Right hindlimb (tissue), 1 donor: Measurements from ENCODE around the gene LTA.

Experiments
- DNase-seq: peaks from one replicate; pipeline ENCODE4 v3.0.0-alpha.2; 2018

Gene LTA

DNA sequence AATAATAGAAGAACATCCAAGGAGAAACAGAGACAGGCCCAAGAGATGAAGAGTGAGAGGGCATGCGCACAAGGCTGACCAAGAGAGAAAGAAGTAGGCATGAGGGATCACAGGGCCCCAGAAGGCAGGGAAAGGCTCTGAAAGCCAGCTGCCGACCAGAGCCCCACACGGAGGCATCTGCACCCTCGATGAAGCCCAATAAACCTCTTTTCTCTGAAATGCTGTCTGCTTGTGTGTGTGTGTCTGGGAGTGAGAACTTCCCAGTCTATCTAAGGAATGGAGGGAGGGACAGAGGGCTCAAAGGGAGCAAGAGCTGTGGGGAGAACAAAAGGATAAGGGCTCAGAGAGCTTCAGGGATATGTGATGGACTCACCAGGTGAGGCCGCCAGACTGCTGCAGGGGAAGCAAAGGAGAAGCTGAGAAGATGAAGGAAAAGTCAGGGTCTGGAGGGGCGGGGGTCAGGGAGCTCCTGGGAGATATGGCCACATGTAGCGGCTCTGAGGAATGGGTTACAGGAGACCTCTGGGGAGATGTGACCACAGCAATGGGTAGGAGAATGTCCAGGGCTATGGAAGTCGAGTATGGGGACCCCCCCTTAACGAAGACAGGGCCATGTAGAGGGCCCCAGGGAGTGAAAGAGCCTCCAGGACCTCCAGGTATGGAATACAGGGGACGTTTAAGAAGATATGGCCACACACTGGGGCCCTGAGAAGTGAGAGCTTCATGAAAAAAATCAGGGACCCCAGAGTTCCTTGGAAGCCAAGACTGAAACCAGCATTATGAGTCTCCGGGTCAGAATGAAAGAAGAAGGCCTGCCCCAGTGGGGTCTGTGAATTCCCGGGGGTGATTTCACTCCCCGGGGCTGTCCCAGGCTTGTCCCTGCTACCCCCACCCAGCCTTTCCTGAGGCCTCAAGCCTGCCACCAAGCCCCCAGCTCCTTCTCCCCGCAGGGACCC is 2.3 kb downstream of the LTA start:
- no peak for DNase-seq

DNA sequence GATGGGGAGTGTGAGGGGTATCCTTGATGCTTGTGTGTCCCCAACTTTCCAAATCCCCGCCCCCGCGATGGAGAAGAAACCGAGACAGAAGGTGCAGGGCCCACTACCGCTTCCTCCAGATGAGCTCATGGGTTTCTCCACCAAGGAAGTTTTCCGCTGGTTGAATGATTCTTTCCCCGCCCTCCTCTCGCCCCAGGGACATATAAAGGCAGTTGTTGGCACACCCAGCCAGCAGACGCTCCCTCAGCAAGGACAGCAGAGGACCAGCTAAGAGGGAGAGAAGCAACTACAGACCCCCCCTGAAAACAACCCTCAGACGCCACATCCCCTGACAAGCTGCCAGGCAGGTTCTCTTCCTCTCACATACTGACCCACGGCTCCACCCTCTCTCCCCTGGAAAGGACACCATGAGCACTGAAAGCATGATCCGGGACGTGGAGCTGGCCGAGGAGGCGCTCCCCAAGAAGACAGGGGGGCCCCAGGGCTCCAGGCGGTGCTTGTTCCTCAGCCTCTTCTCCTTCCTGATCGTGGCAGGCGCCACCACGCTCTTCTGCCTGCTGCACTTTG is 3.3 kb downstream of the LTA start, which contains the start of gene TNF:
Gene TNF (plus strand): TSS at position 231 of the 567 bp plus-strand sequence. CDS start 177 bp downstream, at position 408.
- DNase-seq = no peak

DNA sequence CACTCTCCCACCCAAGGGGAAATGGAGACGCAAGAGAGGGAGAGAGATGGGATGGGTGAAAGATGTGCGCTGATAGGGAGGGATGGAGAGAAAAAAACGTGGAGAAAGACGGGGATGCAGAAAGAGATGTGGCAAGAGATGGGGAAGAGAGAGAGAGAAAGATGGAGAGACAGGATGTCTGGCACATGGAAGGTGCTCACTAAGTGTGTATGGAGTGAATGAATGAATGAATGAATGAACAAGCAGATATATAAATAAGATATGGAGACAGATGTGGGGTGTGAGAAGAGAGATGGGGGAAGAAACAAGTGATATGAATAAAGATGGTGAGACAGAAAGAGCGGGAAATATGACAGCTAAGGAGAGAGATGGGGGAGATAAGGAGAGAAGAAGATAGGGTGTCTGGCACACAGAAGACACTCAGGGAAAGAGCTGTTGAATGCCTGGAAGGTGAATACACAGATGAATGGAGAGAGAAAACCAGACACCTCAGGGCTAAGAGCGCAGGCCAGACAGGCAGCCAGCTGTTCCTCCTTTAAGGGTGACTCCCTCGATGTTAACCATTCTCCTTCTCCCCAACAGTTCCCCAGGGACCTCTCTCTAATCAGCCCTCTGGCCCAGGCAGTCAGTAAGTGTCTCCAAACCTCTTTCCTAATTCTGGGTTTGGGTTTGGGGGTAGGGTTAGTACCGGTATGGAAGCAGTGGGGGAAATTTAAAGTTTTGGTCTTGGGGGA is 4.0 kb downstream of the LTA start:
- DNase-seq = no peak

DNA sequence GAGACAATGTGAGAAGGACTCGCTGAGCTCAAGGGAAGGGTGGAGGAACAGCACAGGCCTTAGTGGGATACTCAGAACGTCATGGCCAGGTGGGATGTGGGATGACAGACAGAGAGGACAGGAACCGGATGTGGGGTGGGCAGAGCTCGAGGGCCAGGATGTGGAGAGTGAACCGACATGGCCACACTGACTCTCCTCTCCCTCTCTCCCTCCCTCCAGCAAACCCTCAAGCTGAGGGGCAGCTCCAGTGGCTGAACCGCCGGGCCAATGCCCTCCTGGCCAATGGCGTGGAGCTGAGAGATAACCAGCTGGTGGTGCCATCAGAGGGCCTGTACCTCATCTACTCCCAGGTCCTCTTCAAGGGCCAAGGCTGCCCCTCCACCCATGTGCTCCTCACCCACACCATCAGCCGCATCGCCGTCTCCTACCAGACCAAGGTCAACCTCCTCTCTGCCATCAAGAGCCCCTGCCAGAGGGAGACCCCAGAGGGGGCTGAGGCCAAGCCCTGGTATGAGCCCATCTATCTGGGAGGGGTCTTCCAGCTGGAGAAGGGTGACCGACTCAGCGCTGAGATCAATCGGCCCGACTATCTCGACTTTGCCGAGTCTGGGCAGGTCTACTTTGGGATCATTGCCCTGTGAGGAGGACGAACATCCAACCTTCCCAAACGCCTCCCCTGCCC is 4.9 kb downstream of the LTA start:
- no peak for DNase-seq

GRCh38 chr6:31577579-31577966 is 5.5 kb downstream of the LTA start:
- DNase-seq = no peak

DNA sequence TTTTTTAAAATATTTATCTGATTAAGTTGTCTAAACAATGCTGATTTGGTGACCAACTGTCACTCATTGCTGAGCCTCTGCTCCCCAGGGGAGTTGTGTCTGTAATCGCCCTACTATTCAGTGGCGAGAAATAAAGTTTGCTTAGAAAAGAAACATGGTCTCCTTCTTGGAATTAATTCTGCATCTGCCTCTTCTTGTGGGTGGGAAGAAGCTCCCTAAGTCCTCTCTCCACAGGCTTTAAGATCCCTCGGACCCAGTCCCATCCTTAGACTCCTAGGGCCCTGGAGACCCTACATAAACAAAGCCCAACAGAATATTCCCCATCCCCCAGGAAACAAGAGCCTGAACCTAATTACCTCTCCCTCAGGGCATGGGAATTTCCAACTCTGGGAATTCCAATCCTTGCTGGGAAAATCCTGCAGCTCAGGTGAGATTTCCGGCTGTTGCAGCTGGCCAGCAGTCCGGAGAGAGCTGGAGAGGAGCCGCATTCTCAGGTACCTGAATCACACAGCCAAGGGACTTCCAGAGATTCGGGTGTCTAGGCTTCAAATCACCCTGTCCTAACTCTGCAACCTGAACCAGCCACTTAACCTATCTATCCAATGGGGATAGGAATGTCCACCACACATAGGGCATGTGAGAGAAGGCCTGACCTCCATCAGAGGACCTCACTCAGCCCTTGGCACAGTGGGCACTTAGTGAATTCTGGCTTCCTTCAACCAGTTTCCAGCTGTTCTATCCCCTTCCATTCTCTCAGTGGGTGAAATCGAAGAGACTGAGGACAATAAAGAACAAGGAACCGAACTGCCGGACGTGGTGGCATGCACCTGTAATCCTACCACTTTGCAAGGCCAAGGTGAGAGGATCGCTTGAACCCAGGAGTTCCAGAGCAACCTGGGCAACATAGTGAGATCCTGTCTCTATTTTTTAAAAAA is 6.4 kb downstream of the LTA start:
- no peak for DNase-seq

GRCh38 chr6:31579119-31579505 is 7.0 kb downstream of the LTA start:
- no peak for DNase-seq

- no peak for DNase-seq
These were observed 7.7 kb downstream of the LTA start for GRCh38 chr6:31579546-31580437.

- no peak for DNase-seq
These were observed 8.3 kb downstream of the LTA start for GRCh38 chr6:31580438-31580740.

DNA sequence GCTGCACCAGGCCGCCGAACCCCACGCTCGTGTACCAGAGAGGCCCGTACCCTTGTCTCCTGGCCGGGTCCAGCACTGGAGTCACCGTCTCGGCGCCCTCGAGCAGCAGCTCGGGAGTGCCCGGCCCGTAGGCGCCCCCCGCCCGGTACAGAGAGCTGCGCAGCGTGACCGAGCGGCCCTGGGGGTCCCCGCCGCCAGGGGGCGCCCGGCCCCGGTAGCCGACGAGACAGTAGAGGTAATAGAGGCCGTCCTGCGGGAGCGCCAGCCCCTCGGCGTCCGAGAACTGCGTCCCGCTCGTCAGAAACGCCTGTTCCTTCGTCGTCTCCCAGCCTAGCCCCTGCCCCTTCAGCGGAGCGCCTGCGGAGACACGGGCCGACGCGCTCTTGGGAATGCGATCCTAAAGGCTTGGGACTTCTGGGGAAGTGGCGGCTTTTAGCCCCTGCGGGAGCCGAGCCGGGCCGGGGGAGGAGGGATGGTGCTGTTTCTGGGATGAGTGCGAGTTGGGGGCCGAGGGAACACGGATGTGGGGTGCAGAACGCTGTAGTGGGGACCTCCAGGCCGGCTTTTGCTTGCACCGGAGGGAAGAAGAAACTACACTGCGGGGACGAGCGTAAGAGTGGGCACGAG is 8.8 kb downstream of the LTA start:
- peak; percentile 91 for DNase-seq

GRCh38 chr6:31581434-31582229 is 9.5 kb downstream of the LTA start:
- DNase-seq = no peak

- DNase-seq = no peak
These were observed 10.1 kb downstream of the LTA start, which contains the start of gene LTB for GRCh38 chr6:31582230-31582643. Gene LTB (minus strand): TSS chr6:31582424. CDS start chr6:31582417, 7 bp downstream.

DNA sequence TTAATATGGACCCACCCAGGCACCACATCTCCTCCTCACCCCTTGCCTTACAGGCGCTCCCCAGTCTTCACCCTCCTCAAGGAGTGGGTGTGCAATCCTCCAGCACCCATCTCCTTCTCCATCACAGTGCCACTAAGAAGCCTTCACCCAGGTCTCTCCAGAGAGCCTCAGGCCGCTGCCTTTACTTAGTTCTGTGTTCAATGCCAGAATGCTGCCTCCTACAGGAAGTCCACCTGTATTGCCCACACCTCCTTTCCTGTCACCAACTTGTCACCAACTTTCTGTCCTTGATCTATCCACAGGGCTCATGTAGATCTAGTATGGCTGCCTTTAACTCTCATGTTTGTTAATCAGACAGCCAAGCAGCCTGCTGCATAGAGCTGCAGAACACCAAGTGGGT is 13.4 kb downstream of the LTA start:
- no peak for DNase-seq

DNA sequence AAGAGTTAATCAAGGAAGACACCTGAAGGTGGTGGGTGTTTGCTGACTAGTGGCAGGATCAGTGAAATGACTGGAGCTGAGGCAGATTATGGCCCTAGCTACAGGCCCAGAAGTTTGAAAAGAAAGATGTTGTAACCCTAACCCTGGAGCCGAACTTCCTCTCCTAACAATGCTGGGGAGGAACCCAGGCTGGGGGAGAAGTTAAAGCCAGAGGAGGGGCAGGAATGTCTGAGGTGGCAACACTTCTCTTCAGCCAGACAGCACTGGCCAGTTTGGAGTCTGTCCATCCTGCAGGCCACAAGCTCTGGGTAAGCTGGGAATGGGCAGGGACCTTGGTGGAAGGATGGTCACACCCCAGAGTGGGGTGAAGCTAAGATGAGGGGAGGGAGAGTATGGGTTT is 13.9 kb downstream of the LTA start, which contains the start of gene LST1:
Gene LST1 (plus strand): TSS at position 270 of the 400 bp plus-strand sequence. CDS start 1,023 bp downstream, outside the sequence.
- DNase-seq = no peak

GRCh38 chr6:31586599-31587281 is 14.7 kb downstream of the LTA start:
- no peak for DNase-seq

GRCh38 chr6:31587791-31588777 is 16.0 kb downstream of the LTA start:
- DNase-seq = no peak
